ENCODE measurements around the gene CTTN. TPM values are rescaled to one million over a fixed set of nuclear protein-coding genes. Genes with fewer than 3 reads are reported as not detected.

The CTTN gene
- total and polyA plus RNA-seq, 2 experiments from 2014 or later, result 249 to 268 TPM

DNA sequence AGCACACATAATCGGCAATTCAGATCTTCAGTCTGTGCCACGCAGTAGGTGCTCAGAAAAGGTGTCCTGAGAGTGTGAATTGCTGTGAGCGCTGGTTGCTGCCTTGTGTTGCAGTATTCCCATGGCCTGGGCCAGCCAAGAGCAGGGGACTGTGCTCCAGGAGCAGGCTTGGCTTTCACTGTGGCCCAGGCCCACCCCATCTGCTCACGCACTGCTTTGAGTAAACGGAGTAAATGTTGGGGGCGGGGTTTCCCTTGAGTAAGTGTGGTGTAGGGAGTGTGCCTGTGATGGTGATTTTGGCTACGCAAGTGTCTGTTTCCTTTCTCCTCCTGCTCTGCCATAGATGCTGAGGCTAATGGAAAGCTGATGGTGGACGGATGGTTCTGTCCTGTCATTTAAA is 2.3 kb downstream of the CTTN start:
- Histone ChIP-seq H3F3A (ENCODE audit: insufficient read depth) (peaks cover 16% of the 10 kb centered on the region), H3K9ac (peak overlapping the region; percentile 99), H4K20me1 (ENCODE audit: insufficient read depth) (peaks cover 20% of the 10 kb centered on the region; the same call in 1 of the 2 replicates), H2AFZ (no peak overlapping the region), H3K4me2 (ENCODE audit: unreplicated experiment) (peak overlapping the region; percentile 97), H3K9me2 (ENCODE audit: insufficient read depth) (no peaks in the 10 kb centered on the region), H3K27ac (peak overlapping the region; percentile 96), H3K4me3 (peak overlapping the region; percentile 88; the same call in 1 of the 2 replicates), H3K27me3 (replicated peaks; ENCODE audit: insufficient read depth) (no peaks in the 10 kb centered on the region), H3K4me1 (ENCODE audit: insufficient read depth) (peaks cover 24% of the 10 kb centered on the region), H3K9me3 (ENCODE audit: low read depth) (no peaks in the 10 kb centered on the region), H3K36me3 (ENCODE audit: low read depth) (peaks cover 7% of the 10 kb centered on the region), H3K79me2 (ENCODE audit: insufficient read depth) (peaks cover 96% of the 10 kb centered on the region)
- 77 to 82% methylated on average over 7 to 8 of the region's 8 CpGs for WGBS, 2 experiments (ENCODE audit: low coverage in 1 of 2, low lambda C conversion rate in 2 of 2, missing lambda C conversion rate in 2 of 2)
- in situ Hi-C loops (cut with MboI), result no loop called here
- no peak for DNase-seq
- TF ChIP-seq EZH2phosphoT487 (IDR thresholded peaks at IDR 0.05; ENCODE audit: insufficient read depth, low read depth), result no peak
- no peak for TF ChIP-seq EZH2 (IDR thresholded peaks at IDR 0.05; ENCODE audit: insufficient read depth, poor library complexity, severe bottlenecking)

DNA sequence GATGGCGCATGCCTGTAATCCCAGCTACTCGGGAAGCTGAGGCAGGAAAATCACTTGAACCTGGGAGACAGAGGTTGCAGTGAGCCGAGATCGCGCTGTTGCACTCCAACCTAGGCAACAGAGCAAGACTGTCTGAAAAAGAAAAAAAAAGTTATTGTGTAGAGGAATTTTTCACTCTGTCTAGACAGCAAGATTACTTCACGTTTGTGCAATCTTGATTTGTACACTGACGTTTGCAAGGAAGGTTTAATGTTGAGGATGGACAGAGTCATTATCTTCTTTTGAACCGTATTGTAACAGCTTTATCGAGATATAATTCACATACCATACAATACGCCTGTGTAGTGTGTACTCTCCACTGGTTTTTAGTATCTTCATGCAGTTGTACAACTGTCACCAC is 3.7 kb downstream of the CTTN start:
- Histone ChIP-seq H3K4me1 (ENCODE audit: insufficient read depth) (peaks cover 23% of the 10 kb centered on the region), H3K9me2 (ENCODE audit: insufficient read depth) (no peaks in the 10 kb centered on the region), H3K27ac (no peak overlapping the region), H3K36me3 (ENCODE audit: low read depth) (peaks cover 20% of the 10 kb centered on the region), H4K20me1 (ENCODE audit: insufficient read depth) (peaks cover 20% of the 10 kb centered on the region; the same call in 1 of the 2 replicates), H3K9me3 (ENCODE audit: low read depth) (no peaks in the 10 kb centered on the region), H3K9ac (no peak overlapping the region), H3K27me3 (replicated peaks; ENCODE audit: insufficient read depth) (no peaks in the 10 kb centered on the region), H3F3A (ENCODE audit: insufficient read depth) (peaks cover 16% of the 10 kb centered on the region), H2AFZ (no peak overlapping the region), H3K4me2 (ENCODE audit: unreplicated experiment) (no peak overlapping the region), H3K79me2 (ENCODE audit: insufficient read depth) (peaks cover 96% of the 10 kb centered on the region), H3K4me3 (no peak overlapping the region)
- 91 to 95% methylated on average over 10 of the region's 10 CpGs for WGBS, 2 experiments (ENCODE audit: low coverage in 1 of 2, low lambda C conversion rate in 2 of 2, missing lambda C conversion rate in 2 of 2)
- TF ChIP-seq EZH2phosphoT487 (IDR thresholded peaks at IDR 0.05; ENCODE audit: insufficient read depth, low read depth) (no peak), EZH2 (IDR thresholded peaks at IDR 0.05; ENCODE audit: insufficient read depth, poor library complexity, severe bottlenecking) (no peak)
- in situ Hi-C loops (cut with MboI), result no loop called here
- no peak for DNase-seq

DNA sequence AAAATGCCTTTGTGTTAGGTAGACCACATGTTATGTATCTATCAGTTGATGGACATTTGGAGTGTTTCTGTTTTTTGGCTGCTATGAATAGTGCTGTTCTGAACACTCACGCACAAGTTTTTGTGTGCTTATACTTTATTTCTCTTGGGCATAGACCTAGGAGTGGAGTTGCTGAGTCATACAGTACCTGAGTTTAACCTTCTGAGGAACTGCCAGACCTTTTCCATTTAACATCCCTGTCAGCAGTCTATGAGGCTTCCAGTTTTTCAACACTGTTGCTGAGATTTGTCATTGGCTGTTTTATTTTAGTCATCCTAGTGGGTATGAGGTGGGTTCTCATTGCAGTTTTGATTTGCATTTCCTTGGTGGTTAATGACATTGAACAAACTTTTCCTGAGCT is 4.4 kb downstream of the CTTN start:
- Histone ChIP-seq H3K27ac (no peak overlapping the region), H4K20me1 (ENCODE audit: insufficient read depth) (peaks cover 20% of the 10 kb centered on the region; the same call in 1 of the 2 replicates), H3K9me3 (ENCODE audit: low read depth) (no peaks in the 10 kb centered on the region), H3K9me2 (ENCODE audit: insufficient read depth) (no peaks in the 10 kb centered on the region), H3K4me2 (ENCODE audit: unreplicated experiment) (no peak overlapping the region), H3F3A (ENCODE audit: insufficient read depth) (peaks cover 16% of the 10 kb centered on the region), H3K79me2 (ENCODE audit: insufficient read depth) (peaks cover 96% of the 10 kb centered on the region), H3K4me3 (no peak overlapping the region), H3K9ac (no peak overlapping the region), H2AFZ (no peak overlapping the region), H3K27me3 (replicated peaks; ENCODE audit: insufficient read depth) (no peaks in the 10 kb centered on the region), H3K36me3 (ENCODE audit: low read depth) (peaks cover 27% of the 10 kb centered on the region), H3K4me1 (ENCODE audit: insufficient read depth) (peaks cover 17% of the 10 kb centered on the region)
- TF ChIP-seq EZH2phosphoT487 (IDR thresholded peaks at IDR 0.05; ENCODE audit: insufficient read depth, low read depth), result no peak
- TF ChIP-seq EZH2 (IDR thresholded peaks at IDR 0.05; ENCODE audit: insufficient read depth, poor library complexity, severe bottlenecking), result no peak
- 88 to 100% methylated on average over 1 of the region's 1 CpG for WGBS, 2 experiments (ENCODE audit: low coverage in 1 of 2, low lambda C conversion rate in 2 of 2, missing lambda C conversion rate in 2 of 2)
- no peak for DNase-seq
- in situ Hi-C loops (cut with MboI), result no loop called here

DNA sequence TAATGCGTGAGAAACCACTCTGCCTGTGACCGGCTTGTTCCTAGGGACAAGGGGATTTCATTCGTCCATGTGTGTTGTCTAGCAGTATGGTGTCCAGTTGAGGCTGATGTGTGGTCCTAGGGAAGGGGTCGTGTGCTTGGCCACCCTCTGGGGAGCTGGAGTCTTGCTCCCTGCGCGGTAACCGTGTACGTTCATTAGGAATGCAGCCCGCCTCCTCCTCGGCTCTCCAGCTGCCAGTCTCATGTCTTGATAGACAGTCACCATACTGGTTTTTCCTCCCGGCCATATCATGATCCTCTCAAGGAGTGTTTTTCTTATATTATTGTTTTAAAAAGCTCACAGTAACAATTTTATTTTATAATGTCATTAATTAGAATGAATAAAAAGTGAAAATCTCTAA is 5.9 kb downstream of the CTTN start:
- no peaks in the 10 kb centered on the region for H3K9me2 ChIP-seq (ENCODE audit: insufficient read depth)
- H3K9ac ChIP-seq, result no peak overlapping the region
- H3K27me3 ChIP-seq (replicated peaks; ENCODE audit: insufficient read depth), result no peaks in the 10 kb centered on the region
- H3K27ac ChIP-seq, result no peak overlapping the region
- no peak overlapping the region for H2AFZ ChIP-seq
- H3K4me1 ChIP-seq (ENCODE audit: insufficient read depth), result peaks cover 17% of the 10 kb centered on the region
- WGBS, 2 experiments (ENCODE audit: low coverage in 1 of 2, low lambda C conversion rate in 2 of 2, missing lambda C conversion rate in 2 of 2), result 91 to 96% methylated on average over 11 of the region's 11 CpGs
- H4K20me1 ChIP-seq (ENCODE audit: insufficient read depth), result peaks cover 20% of the 10 kb centered on the region; the same call in 1 of the 2 replicates
- no peak overlapping the region for H3K4me3 ChIP-seq
- H3K9me3 ChIP-seq (ENCODE audit: low read depth), result no peaks in the 10 kb centered on the region
- no peak overlapping the region for H3K4me2 ChIP-seq (ENCODE audit: unreplicated experiment)
- peaks cover 42% of the 10 kb centered on the region for H3K36me3 ChIP-seq (ENCODE audit: low read depth)
- in situ Hi-C loops (cut with MboI), result no loop called here
- peaks cover 97% of the 10 kb centered on the region for H3K79me2 ChIP-seq (ENCODE audit: insufficient read depth)
- H3F3A ChIP-seq (ENCODE audit: insufficient read depth), result peaks cover 14% of the 10 kb centered on the region
- no peak for TF ChIP-seq EZH2 (IDR thresholded peaks at IDR 0.05; ENCODE audit: insufficient read depth, poor library complexity, severe bottlenecking)
- TF ChIP-seq EZH2phosphoT487 (IDR thresholded peaks at IDR 0.05; ENCODE audit: insufficient read depth, low read depth), result no peak
- DNase-seq, result no peak
